SU-DHL-6 (cell line): ENCODE data around the gene TMEM11.

Experiments
- CTCF ChIP-seq: fragments of 200-600 bp; sonication (generic); IDR thresholded peaks from one replicate; pipeline ENCODE4 v1.5.1; 2017; ENCODE audit warnings: antibody characterized with exemption, mild to moderate bottlenecking, low read length, moderate library complexity; ENCODE audit not compliant: insufficient read depth, poor library complexity, severe bottlenecking
- EZH2phosphoT487 ChIP-seq: fragments of 200-600 bp; sonication (generic), shearing (Covaris generic); conservative IDR thresholded peaks from 2 replicates; pipeline ENCODE4 v1.6.1; 2018; ENCODE audit warnings: mild to moderate bottlenecking, antibody characterized with exemption, low read length, moderate library complexity, mixed read lengths

GRCh38 chr17:21249920-21250703, 36.2 kb upstream of the TMEM11 start:
- TF ChIP-seq CTCF (no peak), EZH2phosphoT487 (no peak)
